ENCODE results near the gene ARMC5.
"Not testable (repeated sequence)": the region's sequence is repeated elsewhere in the genome, so short reads cannot be mapped to it uniquely, and the experiment has no call there.

ARMC5 gene

GRCh38 chr16:31458844-31459686, at the start of gene ARMC5:
TSS of gene ARMC5 (plus strand) at chr16:31459501. CDS start at chr16:31459525, 24 bp downstream.
- peak; percentile 98 for DNase-seq

GRCh38 chr16:31410082-31410481, 49.2 kb upstream of the ARMC5 start:
- DNase-seq: no peak

GRCh38 chr16:31411024-31411844, 48.1 kb upstream of the ARMC5 start:
- no peak for DNase-seq

DNA sequence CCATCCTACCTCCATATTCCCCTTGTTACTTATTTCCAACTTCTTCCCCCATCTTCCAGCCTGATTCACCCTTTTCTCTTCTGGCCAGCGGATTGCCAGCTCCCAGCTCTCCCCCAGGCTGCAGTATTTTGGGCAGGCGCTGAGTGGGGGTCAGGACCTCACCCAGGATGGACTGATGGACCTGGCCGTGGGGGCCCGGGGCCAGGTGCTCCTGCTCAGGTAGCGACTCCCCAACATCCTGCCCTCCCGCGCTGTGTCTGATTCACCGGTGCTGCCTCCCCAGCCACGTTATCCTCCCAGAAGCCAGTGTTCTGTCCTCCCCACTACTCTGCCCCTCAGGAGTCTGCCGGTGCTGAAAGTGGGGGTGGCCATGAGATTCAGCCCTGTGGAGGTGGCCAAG, 46.6 kb upstream of the ARMC5 start:
- no peak for DNase-seq

DNA sequence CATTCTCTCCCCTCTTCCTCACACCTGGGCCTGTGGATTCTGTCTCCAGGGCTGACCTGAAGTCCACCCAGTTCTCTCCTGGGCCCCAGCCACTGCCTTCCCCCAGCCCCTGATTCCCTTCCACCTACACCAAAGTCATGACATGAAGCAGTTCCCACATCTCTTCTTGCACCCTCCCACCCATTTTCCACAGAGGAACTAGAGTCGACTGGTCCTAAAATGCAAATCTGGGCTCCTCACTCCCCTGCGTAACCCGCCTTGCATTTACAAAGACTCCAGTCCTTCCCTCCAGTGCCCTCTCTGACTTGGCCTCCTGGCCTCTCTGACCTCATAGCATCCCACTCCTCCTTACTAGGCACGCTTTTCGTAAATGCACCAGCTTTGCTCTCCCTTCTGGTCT, 45.9 kb upstream of the ARMC5 start:
- no peak for DNase-seq

DNA sequence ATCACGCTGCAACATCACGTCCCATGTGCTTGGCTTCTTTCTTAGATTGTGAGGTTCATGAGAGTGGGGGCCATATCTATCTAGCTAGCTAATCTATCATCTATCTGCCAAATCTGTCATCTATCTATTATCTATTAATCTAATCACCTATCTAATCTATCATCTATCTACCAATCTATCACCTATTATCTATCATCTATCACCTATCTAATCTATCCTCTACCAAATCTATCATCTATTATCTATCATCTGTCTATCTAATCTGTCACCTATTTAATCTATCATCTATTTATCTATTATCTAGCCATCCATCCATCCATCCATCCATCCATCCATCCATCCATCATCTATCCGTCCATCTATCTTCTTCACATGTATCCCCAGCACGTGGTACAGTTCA, 45.4 kb upstream of the ARMC5 start:
- DNase-seq: no peak

GRCh38 chr16:31414706-31415105, 44.6 kb upstream of the ARMC5 start:
- no peak for DNase-seq

- DNase-seq: no peak
Measured at GRCh38 chr16:31416371-31416770, 42.9 kb upstream of the ARMC5 start.

GRCh38 chr16:31417036-31417435, 42.3 kb upstream of the ARMC5 start:
- not testable (repeated sequence) for DNase-seq

DNA sequence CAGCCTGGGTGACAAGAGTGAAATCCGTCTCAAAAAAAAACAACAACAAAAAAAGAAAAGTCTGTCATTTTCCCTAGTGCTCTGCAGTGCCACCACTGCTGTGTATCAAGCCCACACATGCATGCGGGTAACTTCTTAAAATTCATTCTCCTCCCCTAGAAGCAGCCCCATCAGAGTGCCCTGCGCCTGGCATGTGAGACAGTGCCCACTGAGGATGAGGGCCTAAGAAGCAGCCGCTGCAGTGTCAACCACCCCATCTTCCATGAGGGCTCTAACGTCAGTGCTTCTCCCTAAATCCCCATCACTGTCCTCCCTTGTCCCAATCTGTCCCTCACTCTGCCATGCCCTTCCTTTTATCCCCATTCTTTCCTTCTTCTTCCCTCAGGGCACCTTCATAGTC, 41.4 kb upstream of the ARMC5 start:
- DNase-seq: no peak

DNA sequence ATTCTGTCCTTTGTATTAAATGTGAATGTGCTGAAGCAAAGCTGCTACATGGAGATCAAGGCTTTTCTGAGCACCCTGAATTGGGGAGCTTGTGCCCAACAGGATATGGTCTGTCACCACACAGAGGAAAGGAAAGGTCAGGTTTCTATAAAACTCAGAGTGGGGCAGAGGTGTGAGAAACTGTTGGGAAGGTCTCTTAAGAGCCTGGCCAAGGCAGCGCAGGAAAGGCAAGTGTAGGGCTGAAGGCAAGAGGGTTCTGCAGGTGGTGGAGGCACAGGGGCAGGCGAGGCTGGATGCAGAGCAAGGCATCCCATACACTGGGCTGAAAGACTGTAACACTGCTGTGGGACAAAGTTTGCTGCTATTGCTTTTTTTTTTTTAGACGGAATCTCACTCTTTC, 39.3 kb upstream of the ARMC5 start:
- no peak for DNase-seq

- DNase-seq: no peak
Measured at GRCh38 chr16:31421587-31421986, 37.7 kb upstream of the ARMC5 start.

- no peak for DNase-seq
Measured at GRCh38 chr16:31423241-31423640, 36.1 kb upstream of the ARMC5 start.

DNA sequence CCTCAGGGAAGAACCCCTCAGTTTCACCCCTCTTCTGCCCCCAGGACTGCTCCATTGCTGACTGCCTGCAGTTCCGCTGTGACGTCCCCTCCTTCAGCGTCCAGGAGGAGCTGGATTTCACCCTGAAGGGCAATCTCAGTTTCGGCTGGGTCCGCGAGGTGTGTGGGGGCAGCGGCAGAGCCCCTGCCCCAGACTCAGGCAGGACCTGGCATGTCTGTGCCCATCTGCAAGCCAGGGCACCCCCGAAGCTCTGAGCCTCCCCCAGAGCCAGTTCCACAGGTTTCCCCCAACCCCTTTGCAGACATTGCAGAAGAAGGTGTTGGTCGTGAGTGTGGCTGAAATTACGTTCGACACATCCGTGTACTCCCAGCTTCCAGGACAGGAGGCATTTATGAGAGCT, 35.5 kb upstream of the ARMC5 start:
- DNase-seq: no peak

DNA sequence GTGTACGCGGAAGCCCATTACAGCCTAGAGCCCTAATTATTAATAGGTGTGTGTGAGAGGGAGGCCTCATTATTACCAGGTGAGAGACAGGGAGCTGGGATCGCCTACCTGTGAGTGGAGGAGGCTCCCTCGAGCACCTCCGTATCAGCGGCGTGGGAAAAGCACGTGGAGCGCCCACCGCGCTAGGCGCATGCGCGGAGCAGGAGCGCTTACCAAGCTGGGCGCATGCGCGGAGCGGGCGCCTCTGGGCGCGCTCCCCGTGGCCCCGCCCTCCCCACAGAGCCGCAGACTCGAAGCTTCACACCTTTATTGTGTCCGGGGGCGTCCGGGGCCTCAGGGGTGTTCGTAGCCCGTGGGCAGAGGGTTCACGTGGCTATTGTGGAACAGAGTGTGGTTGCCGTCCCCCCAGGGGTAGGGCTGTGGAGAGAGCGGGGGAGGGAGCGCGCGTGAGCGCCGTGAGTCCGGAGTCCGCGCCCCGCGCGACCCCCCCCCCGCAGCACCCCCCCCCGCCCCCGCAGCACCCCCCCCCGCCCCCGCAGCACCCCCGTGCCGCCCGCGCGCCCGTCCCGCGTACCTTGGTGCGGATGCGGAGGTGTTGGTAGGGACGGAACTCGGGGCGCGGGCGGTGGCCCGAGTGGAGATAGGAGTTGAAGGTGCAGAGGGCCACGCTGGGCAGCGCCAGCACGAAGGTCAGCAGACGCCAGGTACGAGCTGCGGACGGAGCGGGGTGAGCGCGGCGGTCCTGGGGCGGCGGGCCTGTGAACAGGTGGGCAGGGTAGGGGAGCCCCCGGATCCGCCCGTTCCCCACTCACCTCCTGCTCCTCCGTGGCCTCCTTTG, 31.6 kb upstream of the ARMC5 start:
- DNase-seq: peak; percentile 62

DNA sequence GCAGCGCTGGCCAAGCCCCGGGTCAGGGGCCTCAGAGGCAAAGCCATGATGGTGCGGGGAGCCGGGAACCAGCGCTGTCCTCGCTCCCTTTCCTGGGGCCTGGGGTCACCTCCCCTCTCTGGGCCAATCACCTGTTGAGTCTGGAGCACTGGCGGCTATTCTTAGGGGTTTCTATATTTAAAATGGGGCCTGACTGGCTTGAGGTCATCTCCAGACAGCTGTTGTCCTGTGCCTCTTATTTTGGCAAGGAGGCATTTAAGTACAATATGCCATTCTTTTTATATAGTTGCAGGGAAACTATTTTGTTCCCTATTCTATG, 31.1 kb upstream of the ARMC5 start, which contains the start of gene COX6A2:
Gene COX6A2, minus strand, starts transcription at position 82 of the 319 bp plus-strand sequence. Its CDS starts 35 bp downstream, at position 47.
- peak; percentile 46 for DNase-seq

DNA sequence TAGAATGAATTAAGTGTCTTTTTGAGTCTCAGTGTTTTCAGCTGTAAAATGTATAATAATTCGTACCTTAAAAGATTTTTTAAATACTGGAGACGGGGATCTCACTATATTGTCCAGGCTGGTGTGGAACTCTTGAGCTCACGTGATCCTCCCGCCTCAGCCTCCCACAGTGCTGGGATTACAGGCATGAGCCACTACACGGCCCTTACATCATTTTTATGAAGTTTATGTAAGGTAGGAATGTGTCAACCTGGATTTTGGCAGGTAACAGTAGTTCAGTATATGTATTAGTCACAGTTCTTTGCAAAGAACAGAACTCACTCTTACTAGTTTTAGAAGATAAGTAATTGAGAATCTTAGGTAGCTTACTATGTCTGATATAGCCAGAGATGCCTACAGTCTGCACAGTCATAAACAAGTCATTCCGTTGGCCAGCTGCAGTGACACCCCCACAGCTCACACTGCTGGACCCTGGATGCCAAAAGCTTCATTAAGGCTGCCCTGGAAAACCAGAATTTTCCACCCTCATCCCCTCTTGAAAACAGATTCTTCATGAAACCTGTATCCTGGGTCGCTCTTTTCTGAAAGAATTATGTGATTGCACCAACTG, 30.6 kb upstream of the ARMC5 start:
- DNase-seq: no peak

DNA sequence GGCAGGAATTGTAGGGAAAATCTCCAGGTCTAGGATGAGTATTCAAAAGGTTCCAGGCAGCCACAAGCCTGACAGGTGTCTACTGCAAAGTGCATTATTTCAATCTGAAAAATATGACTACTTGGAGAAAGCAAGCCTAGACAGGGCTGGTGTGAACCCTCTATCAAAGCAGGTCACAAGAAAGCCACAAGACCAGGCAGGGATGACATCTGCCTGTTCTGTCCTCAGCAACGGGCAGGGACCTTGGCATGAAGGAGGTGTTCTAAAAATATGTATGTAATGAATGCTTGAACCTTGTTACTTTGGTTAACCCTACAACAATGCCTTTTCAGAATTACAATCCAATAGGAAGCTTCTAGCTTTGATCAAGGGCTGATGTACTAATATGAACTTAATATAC, 30.0 kb upstream of the ARMC5 start:
- DNase-seq: no peak

DNA sequence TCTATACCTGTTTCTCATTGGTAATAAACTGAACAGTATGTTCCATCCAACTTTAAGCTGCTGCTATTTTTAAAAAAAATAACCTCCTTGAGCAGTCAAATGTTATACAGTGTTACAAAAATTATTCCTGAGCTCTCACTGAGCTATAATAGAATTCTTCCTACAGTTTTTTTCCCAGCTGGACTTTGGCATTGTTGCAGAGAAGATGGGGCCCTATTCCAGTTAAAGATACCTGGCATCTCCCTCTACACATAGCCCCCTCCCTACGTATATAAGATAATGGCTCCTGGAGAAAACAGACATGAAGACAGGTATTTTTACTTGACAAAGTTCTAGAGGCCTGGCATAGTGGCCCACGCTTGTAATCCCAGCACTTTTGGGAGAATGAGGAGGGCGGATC, 29.5 kb upstream of the ARMC5 start:
- DNase-seq: no peak

- DNase-seq: no peak
Measured at GRCh38 chr16:31430380-31431052, 28.8 kb upstream of the ARMC5 start.

DNA sequence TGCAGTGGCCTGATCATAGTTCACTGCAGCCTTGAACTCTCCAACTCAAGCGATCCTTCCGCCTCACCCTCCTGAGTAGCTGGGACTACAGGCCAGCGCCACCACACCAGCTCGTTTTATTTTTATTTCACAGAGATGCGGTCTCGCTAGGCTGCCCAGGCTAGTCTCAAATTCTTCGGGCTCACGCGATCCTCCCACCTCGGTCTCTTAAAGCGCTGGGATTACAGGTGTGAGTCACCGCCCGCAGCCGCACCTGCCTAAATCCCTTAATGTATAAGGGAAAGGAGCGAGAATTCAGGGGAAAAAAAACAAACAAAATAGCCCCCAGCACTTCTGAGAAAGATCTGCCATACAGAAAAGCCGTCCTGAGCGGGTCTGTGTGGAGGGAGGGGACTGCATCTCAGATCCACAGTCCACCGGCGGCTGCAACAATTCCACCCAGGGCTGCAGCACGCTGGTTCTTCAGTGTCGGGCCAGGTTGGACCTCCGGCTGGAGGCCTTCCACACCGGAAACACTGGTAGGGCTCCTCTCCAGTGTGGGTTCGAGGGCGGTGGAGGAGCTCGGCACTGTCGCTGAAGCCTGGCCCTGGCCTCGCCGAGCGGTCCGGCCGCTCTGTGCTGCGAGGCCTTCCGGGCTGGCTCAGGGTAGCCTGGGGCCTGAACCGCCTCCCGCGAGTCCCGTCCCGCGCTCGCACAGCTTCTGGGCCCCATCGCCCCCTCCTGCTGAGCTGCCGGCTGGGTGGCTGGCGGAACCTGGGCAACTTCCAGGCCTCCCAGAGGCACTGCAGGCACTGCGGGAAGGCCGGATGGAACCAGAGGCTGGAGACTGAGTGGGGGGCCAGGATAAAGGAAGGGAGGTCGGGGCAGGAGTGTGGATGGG, 23.7 kb upstream of the ARMC5 start:
- no peak for DNase-seq

All from left hindlimb (tissue), 1 donor.